HEK293 (cell line): ENCODE measurements around the gene DHX57.

Experiments
- INSM2 ChIP-seq: fragments of 450-650 bp; formaldehyde crosslinking; IDR thresholded peaks from 2 replicates; pipeline ENCODE4 v1.5.1; 2016; ENCODE audit warnings: missing biosample characterization, missing genetic modification characterization
- KLF16 ChIP-seq: fragments of 450-650 bp; formaldehyde crosslinking; IDR thresholded peaks from 2 replicates; pipeline ENCODE4 v1.5.1; 2017; ENCODE audit warnings: missing biosample characterization, missing genetic modification characterization
- YY2 ChIP-seq: fragments of 450-650 bp; formaldehyde crosslinking; IDR thresholded peaks from 2 replicates; pipeline ENCODE4 v1.5.1; 2016; ENCODE audit warnings: missing biosample characterization, missing genetic modification characterization
- ZBTB26 ChIP-seq: fragments of 450-650 bp; formaldehyde crosslinking; optimal IDR thresholded peaks from 2 replicates; pipeline ENCODE3; 2016; ENCODE audit warnings: missing biosample characterization, mild to moderate bottlenecking, missing genetic modification characterization
- ZBTB44 ChIP-seq: fragments of 450-650 bp; IDR thresholded peaks from 2 replicates; pipeline ENCODE4 v1.5.1; 2018; ENCODE audit warnings: missing biosample characterization, mild to moderate bottlenecking, missing genetic modification characterization
- ZBTB48 ChIP-seq: fragments of 450-650 bp; formaldehyde crosslinking; IDR thresholded peaks from 2 replicates; pipeline ENCODE4 v1.5.1; 2016; ENCODE audit warnings: missing biosample characterization, missing genetic modification characterization
- ZBTB6 ChIP-seq: fragments of 450-650 bp; formaldehyde crosslinking; IDR thresholded peaks from 2 replicates; pipeline ENCODE4 v1.5.1; 2017; ENCODE audit warnings: missing biosample characterization, missing genetic modification characterization
- ZIC2 ChIP-seq: fragments of 450-650 bp; formaldehyde crosslinking; IDR thresholded peaks from 2 replicates; pipeline ENCODE4 v1.5.1; 2016; ENCODE audit warnings: missing biosample characterization, missing genetic modification characterization
- ZNF202 ChIP-seq: fragments of 450-650 bp; formaldehyde crosslinking; IDR thresholded peaks from 2 replicates; pipeline ENCODE4 v1.5.1; 2016; ENCODE audit warnings: missing biosample characterization, missing genetic modification characterization, borderline replicate concordance
- ZNF391 ChIP-seq: fragments of 450-650 bp; formaldehyde crosslinking; IDR thresholded peaks from 2 replicates; pipeline ENCODE4 v1.5.1; 2016; ENCODE audit warnings: low read depth, missing biosample characterization, missing genetic modification characterization, borderline replicate concordance
- ZNF473 ChIP-seq: fragments of 450-650 bp; formaldehyde crosslinking; IDR thresholded peaks from 2 replicates; pipeline ENCODE4 v1.5.1; 2017; ENCODE audit warnings: missing biosample characterization, missing genetic modification characterization
- ZNF600 ChIP-seq: fragments of 450-650 bp; formaldehyde crosslinking; IDR thresholded peaks from 2 replicates; pipeline ENCODE4 v1.5.1; 2016; ENCODE audit warnings: missing biosample characterization, missing genetic modification characterization
- ZNF610 ChIP-seq: fragments of 450-650 bp; formaldehyde crosslinking; IDR thresholded peaks from 2 replicates; pipeline ENCODE4 v1.5.1; 2016; ENCODE audit warnings: missing biosample characterization, missing genetic modification characterization, borderline replicate concordance
- ZNF626 ChIP-seq: fragments of 450-650 bp; sonication (Bioruptor Pico); formaldehyde crosslinking; IDR thresholded peaks from 2 replicates; pipeline ENCODE4 v1.5.1; 2018; ENCODE audit warnings: missing biosample characterization, missing genetic modification characterization, inconsistent platforms
- ZNF654 ChIP-seq: fragments of 450-650 bp; formaldehyde crosslinking; IDR thresholded peaks from 2 replicates; pipeline ENCODE4 v1.5.1; 2016; ENCODE audit warnings: low read depth, missing biosample characterization, missing genetic modification characterization
- ZNF701 ChIP-seq: fragments of 450-650 bp; formaldehyde crosslinking; IDR thresholded peaks from 2 replicates; pipeline ENCODE4 v1.5.1; 2016; ENCODE audit warnings: missing biosample characterization, missing genetic modification characterization
- ZNF747 ChIP-seq: fragments of 450-650 bp; formaldehyde crosslinking; IDR thresholded peaks from 2 replicates; pipeline ENCODE4 v1.5.1; 2016; ENCODE audit warnings: missing biosample characterization, missing genetic modification characterization
- ZNF76 ChIP-seq: fragments of 450-650 bp; formaldehyde crosslinking; IDR thresholded peaks from 2 replicates; pipeline ENCODE4; 2016; ENCODE audit warnings: low read depth, missing biosample characterization, missing genetic modification characterization, borderline replicate concordance
- ZNF837 ChIP-seq: fragments of 450-650 bp; formaldehyde crosslinking; IDR thresholded peaks from 2 replicates; pipeline ENCODE4 v1.5.1; 2016; ENCODE audit warnings: missing biosample characterization, missing genetic modification characterization
- ZSCAN18 ChIP-seq: fragments of 450-650 bp; formaldehyde crosslinking; IDR thresholded peaks from 2 replicates; pipeline ENCODE4 v1.5.1; 2016; ENCODE audit warnings: missing biosample characterization, missing genetic modification characterization
- TF ChIP-seq, protein P1 (sequence below): fragments of 450-650 bp; formaldehyde crosslinking; conservative IDR thresholded peaks from 2 replicates; pipeline ENCODE4 v1.5.1; 2016; ENCODE audit warnings: low read depth, missing biosample characterization, missing genetic modification characterization
- TF ChIP-seq, protein P2 (sequence below): fragments of 450-650 bp; formaldehyde crosslinking; IDR thresholded peaks from 2 replicates; pipeline ENCODE4 v1.5.1; 2016; ENCODE audit warnings: missing biosample characterization, missing genetic modification characterization
- TF ChIP-seq, protein P3 (sequence below): fragments of 450-650 bp; formaldehyde crosslinking; IDR thresholded peaks from 2 replicates; pipeline ENCODE4 v1.5.1; 2016; ENCODE audit warnings: missing biosample characterization, missing genetic modification characterization

Gene DHX57

GRCh38 chr2:38750891-38751595, 124.7 kb downstream of the DHX57 start, which contains the start of gene SRSF7 (continued):
- no peak for TF ChIP-seq ZNF626
- TF ChIP-seq ZNF473 (tag by site-specific recombination), result no peak
- TF ChIP-seq ZNF391 (tag by site-specific recombination), result peak; percentile 96; the same call in 1 of the 2 replicates
- no peak for TF ChIP-seq ZNF202 (tag by site-specific recombination)
- peak; percentile 84 for TF ChIP-seq ZNF600 (tag by site-specific recombination)
- TF ChIP-seq, protein P1, sequence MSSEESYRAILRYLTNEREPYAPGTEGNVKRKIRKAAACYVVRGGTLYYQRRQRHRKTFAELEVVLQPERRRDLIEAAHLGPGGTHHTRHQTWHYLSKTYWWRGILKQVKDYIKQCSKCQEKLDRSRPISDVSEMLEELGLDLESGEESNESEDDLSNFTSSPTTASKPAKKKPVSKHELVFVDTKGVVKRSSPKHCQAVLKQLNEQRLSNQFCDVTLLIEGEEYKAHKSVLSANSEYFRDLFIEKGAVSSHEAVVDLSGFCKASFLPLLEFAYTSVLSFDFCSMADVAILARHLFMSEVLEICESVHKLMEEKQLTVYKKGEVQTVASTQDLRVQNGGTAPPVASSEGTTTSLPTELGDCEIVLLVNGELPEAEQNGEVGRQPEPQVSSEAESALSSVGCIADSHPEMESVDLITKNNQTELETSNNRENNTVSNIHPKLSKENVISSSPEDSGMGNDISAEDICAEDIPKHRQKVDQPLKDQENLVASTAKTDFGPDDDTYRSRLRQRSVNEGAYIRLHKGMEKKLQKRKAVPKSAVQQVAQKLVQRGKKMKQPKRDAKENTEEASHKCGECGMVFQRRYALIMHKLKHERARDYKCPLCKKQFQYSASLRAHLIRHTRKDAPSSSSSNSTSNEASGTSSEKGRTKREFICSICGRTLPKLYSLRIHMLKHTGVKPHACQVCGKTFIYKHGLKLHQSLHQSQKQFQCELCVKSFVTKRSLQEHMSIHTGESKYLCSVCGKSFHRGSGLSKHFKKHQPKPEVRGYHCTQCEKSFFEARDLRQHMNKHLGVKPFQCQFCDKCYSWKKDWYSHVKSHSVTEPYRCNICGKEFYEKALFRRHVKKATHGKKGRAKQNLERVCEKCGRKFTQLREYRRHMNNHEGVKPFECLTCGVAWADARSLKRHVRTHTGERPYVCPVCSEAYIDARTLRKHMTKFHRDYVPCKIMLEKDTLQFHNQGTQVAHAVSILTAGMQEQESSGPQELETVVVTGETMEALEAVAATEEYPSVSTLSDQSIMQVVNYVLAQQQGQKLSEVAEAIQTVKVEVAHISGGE (tag by site-specific recombination), result peak; percentile 57
- TF ChIP-seq ZNF701 (tag by site-specific recombination), result no peak
- TF ChIP-seq YY2 (tag by site-specific recombination), result peak; percentile 94
- TF ChIP-seq ZBTB44 (tag by site-specific recombination), result no peak
- TF ChIP-seq KLF16 (tag by site-specific recombination), result peak; percentile 93
- TF ChIP-seq ZNF654 (tag by site-specific recombination), result no peak
- TF ChIP-seq, protein P2, sequence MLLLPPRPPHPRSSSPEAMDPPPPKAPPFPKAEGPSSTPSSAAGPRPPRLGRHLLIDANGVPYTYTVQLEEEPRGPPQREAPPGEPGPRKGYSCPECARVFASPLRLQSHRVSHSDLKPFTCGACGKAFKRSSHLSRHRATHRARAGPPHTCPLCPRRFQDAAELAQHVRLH, result peak; percentile 67; the same call in 1 of the 2 replicates
- peak; percentile 71 for TF ChIP-seq INSM2 (tag by site-specific recombination)
- peak; percentile 64 for TF ChIP-seq ZNF76 (tag by site-specific recombination)
- TF ChIP-seq ZBTB6 (tag by site-specific recombination), result no peak
- TF ChIP-seq ZIC2 (tag by site-specific recombination), result no peak
- TF ChIP-seq, protein P3, sequence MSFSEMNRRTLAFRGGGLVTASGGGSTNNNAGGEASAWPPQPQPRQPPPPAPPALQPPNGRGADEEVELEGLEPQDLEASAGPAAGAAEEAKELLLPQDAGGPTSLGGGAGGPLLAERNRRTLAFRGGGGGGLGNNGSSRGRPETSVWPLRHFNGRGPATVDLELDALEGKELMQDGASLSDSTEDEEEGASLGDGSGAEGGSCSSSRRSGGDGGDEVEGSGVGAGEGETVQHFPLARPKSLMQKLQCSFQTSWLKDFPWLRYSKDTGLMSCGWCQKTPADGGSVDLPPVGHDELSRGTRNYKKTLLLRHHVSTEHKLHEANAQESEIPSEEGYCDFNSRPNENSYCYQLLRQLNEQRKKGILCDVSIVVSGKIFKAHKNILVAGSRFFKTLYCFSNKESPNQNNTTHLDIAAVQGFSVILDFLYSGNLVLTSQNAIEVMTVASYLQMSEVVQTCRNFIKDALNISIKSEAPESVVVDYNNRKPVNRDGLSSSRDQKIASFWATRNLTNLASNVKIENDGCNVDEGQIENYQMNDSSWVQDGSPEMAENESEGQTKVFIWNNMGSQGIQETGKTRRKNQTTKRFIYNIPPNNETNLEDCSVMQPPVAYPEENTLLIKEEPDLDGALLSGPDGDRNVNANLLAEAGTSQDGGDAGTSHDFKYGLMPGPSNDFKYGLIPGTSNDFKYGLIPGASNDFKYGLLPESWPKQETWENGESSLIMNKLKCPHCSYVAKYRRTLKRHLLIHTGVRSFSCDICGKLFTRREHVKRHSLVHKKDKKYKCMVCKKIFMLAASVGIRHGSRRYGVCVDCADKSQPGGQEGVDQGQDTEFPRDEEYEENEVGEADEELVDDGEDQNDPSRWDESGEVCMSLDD (tag by site-specific recombination), result peak; percentile 31; the same call in 1 of the 2 replicates
- peak; percentile 15; the same call in 1 of the 2 replicates for TF ChIP-seq ZSCAN18
- 0 out of 2 replicates have a peak, but pooled peaks have one; percentile 38 for TF ChIP-seq ZNF610 (tag by site-specific recombination)
- no peak for TF ChIP-seq ZNF837
- TF ChIP-seq ZBTB26, result peak; percentile 68
- TF ChIP-seq ZNF747 (tag by site-specific recombination), result no peak
- TF ChIP-seq ZBTB48 (tag by site-specific recombination), result no peak
